B cell (primary cell): Measurements from ENCODE around the gene FREM3.

Experiments used
- EZH2 ChIP-seq: IDR thresholded peaks from 2 replicates; pipeline ENCODE4 v1.6.1; 2012; ENCODE audit warnings: borderline replicate concordance, low read depth, mild to moderate bottlenecking, moderate library complexity, low read length; ENCODE audit not compliant: insufficient read depth, poor library complexity, severe bottlenecking
- TF ChIP-seq, protein P1 (sequence below): fragments of 200-600 bp; IDR thresholded peaks from one replicate; pipeline ENCODE4 v1.8.0; 2022; ENCODE audit warnings: antibody characterized with exemption, mild to moderate bottlenecking

DNA sequence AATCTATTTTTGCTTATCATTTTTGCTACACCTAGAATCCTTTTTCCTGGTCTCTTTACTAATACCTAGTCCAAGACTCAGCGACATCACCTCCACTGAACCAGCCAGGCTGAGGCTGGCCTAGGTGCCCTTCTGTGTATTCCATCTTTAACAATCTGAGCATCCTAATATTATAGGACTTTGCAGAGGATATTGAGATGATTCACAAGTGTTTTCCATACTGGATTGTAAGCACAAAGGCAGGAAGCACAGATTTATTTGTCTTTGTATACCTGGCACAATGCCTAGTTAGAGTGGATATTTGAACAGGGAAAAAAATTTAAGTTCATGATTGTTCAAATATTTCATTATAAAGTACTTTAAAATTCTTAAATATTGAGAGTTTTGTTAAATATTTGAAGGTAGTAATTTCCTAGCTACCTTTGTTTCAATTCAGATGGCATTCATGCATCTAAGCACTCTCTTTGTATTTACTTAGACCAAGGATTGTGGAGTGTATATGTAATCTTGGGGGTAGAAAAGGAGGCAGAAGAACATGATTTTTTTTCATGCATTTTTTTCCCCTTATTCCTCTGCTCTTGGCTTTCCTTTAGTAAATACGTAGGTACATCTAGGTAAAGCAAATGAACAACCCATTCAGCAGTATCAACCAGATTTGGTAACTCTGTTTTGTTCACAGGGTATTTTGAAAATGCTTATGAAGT, 168.5 kb downstream of the FREM3 start:
- no peak for TF ChIP-seq EZH2
- TF ChIP-seq, protein P1, sequence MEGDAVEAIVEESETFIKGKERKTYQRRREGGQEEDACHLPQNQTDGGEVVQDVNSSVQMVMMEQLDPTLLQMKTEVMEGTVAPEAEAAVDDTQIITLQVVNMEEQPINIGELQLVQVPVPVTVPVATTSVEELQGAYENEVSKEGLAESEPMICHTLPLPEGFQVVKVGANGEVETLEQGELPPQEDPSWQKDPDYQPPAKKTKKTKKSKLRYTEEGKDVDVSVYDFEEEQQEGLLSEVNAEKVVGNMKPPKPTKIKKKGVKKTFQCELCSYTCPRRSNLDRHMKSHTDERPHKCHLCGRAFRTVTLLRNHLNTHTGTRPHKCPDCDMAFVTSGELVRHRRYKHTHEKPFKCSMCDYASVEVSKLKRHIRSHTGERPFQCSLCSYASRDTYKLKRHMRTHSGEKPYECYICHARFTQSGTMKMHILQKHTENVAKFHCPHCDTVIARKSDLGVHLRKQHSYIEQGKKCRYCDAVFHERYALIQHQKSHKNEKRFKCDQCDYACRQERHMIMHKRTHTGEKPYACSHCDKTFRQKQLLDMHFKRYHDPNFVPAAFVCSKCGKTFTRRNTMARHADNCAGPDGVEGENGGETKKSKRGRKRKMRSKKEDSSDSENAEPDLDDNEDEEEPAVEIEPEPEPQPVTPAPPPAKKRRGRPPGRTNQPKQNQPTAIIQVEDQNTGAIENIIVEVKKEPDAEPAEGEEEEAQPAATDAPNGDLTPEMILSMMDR: no peak
